GM04503 (cell line): Measurements from ENCODE around the gene SAMD4A.
A peak's percentile ranks its signal among the peaks of the same experiment; 100 is the strongest.

ENCODE experiments used
- DNase-seq: peaks from one replicate; pipeline ENCODE4 v3.0.0-alpha.2; 2012; ENCODE audit warnings: low read depth

Gene SAMD4A

DNA sequence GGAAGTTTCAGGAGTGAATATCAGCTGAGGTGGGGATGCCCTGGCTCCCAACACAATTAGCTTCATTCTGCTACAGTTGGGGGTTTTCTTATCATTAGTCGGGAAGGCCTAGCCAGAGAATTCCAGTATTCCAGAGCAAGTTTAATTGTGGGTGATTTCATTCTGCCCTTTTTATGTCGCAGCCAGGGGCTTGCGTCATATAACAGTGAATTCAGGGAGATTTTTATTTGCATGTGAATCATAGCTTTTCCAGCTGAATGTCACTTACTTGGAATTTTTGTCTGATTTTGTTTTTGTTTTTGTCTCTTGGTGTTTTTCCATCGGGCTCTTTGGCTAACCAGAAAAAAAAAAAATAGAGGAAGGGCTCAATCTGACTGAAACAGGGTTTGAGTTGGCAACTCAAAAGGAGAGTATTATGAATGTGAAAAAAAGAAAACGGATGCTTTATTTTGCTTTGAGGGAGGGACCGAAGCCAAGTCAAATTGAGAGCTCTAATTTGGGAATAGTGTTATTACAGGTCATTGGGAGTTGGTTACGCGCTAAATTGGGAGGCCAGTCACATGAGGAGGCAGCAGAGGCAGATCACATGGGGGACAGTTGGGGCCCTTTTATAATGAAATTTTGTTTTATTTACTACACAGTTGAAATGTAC, 119.4 kb downstream of the SAMD4A start:
- peak; percentile 91 for DNase-seq

DNA sequence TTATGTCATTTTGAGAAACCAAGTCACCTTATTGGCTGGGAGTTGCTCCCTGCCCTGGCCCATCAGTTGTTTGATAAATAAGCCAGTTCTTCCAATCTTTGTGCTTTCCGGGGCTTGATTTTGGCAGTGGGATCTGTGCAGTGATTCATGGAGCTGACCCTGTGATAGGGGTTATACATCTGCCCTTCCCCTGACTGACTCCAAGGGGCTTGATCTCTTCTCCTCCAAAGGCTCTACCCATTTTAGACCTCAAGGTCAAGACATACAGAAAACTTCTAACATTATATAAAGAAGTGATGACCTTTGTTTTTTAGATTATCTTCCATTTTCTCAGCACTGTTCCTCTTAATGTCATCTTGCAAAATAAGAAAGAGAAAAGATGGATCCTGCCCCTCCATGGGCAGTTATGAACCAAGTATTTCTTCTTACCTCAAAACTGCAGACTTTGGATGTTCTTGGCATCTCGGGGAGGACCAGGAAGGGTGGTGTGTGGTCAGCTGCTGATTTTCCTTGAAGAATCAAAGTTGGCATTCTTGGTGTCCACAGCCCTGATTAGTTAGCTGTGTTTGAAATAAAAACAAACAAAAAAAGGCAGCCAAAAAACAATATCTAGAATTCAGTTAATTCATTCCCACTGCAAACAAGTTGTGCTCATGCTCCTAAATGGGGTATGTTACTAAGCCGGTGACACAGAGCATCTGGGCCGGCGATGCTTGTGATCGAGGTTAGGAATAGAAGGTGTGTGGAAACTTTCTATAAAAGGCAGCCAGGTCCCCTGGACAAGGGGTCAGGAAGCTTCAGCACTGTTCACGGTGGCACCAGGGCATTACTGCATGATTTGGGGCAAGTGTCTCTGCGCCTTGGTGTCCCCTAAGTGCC, 120.2 kb downstream of the SAMD4A start:
- no peak for DNase-seq

DNA sequence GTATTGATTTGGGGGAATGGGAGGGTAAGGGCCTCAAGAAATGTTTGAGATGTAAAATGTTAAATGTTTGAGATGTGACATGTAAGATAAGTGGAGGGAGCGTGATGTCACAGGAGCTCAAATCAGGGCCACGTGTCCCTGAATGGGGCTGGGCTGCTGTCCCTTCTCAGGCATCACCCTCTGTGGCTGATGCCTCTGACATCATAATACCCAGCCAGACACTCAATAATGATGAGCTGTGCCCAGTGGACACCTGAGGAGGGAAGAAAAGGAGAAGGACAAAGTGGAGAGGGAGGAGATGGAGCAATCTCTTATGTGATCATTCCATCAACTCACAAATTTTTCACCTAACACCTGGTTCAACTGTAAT, 120.8 kb downstream of the SAMD4A start:
- no peak for DNase-seq

DNA sequence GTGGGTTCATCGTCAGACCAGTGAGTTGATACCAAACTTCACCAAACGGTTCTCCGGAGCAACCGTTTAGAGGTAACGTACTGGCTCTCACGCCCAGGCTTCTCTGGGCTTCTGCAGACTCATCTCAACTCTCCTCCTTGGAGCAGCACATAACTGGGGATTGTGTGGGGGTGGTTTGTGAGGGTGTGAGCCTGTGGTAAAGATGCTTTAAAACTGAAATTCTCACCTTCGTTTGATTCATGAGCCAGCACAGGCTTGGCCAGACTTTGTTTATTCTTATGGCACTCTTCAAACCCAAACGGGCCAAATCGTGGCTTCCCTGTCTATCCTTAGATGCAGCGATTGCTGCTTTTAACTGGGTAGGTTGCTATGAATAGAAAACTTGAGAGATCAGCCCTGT, 121.3 kb downstream of the SAMD4A start:
- no peak for DNase-seq

DNA sequence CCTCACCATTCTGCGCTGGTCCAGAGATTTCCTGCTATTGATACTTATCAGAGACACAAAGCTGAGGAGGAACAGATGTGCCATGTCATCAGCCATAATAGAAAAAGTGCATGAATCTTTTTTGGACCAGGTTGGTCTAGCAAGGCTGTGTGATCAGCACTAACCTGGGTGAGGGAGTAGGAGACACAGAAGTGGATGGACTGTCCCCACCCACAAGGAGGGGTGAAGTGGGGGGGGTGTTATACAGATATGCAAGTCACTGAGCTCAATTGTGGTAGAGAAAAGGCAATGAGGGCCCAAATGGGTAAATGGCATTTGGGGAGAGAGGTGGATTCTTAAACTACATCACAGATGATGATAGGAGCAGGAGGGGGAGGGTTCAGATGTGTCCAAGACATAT, 123.0 kb downstream of the SAMD4A start:
- no peak for DNase-seq

DNA sequence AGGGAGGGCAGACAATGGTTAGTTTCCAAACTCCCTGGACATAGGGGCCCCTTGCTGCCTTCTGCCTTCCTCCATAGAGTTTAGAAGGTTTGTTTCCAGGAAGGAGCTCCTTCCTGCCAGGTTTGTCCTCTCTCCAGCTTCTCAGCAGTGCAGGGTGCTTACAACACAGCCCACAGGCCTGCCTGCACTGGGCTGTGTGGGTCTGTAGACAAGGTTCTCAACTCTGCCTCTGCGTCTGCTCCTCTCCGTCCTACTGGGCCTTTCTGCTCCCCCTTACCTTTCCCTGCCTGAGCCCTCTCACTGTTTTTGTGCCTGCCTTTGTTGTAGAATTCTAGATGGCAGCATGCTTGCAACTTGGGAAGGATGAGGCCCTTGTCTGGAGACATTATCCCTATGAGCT, 124.0 kb downstream of the SAMD4A start:
- DNase-seq = no peak

DNA sequence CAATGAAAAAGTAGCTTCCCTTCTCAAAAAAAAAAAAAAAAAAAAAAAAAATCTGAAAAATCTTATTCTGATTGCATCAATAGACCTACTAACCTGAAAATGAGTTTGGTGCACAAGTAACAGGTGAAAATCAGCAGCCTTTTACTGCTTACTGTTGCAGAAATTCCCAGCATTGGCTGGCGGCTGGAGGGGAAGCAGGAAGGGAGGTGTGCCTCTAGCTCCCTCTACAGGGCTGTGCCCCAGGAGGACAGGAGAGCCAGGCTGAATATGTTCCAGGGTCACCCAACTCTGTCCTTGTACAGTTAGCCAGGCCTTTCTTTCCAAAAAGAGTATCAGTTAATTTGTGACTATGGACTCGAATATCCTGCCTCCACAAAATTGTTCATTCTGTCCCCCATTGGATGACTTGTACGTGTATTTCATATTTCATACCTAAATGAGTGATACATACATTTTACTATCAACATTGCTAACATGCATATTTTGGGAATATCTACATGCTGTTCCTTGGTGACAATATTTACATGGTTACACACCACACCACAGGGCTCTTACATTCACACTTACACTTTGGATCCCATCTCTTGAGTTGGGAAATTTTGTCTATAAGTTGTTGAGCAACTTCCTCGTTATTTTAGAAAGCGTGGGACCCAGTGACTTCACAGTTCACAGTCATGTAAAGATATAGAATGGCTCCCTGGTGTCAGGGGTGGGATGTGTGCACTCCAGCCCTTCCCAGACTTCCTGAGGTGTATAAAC, 124.8 kb downstream of the SAMD4A start:
- DNase-seq = no peak

DNA sequence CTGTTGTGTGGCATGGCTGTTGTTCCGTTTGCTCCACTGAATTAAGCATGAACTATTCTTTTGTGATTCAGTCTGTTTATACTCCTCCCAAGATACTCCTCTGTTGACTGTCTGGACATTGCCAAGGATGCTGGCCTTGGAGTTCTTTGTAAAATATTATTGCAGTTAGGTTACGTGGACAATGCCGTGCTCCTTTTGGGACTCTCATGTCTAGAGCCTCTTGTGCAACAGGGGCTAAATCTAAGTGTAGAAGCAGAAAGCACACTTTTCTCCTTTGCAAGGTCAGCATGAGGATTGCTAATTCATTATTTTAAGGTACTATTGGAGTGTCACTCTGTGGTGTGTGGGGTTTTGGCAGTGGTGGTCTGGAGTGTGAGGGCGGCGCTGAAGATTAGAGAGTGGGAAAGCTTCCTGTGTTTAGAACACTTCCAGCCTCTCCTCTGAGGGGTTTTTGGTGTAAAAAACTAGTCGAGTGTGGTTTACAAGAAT, 125.4 kb downstream of the SAMD4A start:
- DNase-seq = no peak

DNA sequence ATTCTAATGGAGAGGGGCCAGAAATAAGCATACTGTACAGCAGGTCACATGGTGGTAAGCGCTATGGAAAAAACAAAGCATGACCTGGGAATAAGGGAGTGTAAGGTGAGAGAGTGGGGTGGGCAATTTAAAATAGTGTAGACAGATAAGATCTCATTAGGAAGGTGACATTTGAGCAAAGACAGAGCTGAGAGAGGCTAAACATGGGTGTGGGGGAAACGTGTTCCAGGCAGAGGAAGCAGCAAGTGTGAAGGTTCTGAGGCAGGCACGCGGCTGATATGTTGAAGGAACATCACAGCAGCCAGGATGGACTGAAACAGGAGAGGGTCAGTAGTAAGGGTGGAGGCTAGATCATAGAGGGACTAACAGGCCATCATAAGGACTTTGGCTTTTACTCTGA, 126.8 kb downstream of the SAMD4A start:
- no peak for DNase-seq

DNA sequence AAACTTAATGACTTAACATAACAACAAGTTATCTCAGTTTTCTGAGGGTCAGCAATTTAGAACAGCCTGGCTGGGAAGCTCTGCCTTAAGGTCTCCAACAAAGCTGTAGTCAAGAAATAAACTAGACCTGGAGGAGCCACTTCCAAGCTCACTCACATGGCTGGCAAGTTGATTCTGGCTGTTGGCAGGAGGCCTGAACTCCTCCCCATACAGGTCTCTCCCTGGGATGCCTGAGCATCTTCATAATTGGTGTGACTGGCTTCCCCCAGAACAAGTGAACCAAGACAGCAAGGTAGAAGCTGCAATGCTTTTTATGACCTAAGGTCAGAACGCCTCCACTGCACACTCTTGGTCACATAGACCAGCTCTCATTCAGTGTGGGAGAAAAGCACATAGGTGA, 128.3 kb downstream of the SAMD4A start:
- DNase-seq = no peak

DNA sequence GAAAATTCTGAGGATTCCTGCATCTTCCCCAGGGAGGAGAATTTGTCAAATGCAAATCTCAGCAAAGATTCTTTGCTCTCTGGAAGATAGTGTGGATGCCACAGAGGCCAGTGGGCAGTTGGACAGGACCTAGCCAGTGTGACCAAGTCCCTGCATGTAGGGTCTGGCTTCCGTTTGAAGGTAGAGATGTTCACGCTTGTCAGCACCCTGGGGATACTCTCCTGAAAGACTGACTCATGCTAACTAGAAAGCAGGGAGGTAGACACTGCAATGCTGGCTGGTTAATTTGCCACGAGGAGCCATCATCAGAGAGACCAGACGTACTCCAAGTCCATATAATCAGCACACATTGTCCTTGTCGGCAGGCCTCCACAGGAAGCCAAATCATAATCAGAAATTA, 130.1 kb downstream of the SAMD4A start:
- no peak for DNase-seq

DNA sequence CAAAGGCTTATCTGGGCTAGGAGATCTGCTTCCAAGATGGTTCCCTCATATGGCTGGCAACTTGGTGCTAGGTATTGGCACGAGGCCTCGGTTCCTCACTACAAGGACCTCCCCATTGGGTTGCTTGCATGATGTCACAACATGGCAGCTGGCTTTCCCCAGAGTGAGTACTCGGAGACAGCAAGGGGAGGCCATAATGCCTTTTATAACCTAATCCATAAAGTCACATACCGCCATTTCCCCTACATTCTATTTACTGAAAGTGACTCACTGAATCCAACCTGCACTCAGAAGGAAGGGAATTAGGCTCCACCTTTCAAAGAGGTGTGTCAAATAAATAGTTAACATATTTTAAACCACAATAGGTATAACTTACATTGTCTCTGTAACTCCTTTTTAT, 130.9 kb downstream of the SAMD4A start:
- no peak for DNase-seq

DNA sequence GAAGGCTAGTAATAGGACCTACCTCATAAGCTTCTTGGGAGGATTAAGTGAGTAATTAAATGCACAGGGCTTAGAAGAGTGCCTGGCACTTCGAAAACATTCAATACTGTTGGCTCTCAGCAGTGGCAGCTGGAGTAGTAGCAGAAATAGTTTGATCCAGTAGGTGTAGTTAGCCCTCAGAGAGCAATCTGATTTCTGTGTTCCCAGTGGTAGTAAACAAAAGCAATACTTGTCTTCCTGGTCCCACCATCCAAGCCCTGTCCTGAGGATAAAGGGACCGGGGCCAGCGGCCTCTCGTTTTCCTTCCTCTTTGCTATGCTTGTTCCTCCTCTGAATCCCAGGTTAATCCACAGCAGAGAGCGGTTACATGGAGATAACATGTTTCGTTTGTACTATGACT, 131.6 kb downstream of the SAMD4A start:
- no peak for DNase-seq

DNA sequence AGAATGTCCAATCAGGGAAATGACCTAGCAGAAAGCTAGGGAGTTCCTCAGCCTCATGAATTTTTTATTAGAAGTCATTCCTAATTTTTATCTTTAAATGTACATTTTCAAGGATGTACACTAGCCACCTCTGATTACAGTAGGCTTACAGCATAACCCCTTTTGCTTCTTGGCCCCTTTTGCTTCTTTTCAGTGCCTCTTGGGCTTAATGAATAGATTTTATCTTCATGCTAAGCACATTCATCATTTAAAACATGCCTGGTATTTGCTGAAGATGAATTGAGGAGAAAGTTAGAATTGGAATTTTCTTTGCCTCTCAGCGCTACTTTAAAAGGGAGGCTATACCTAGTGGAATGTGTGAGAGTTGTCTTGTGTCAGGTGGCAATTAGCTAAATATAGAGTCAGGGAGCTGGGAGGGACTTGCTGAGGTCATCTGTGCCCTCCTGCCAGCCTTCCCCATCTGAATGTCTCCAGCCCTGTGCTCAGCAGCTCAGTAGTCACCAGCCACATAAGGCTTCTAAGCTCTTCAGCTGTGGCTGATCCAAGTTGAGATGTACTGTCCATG, 132.1 kb downstream of the SAMD4A start:
- DNase-seq = no peak

DNA sequence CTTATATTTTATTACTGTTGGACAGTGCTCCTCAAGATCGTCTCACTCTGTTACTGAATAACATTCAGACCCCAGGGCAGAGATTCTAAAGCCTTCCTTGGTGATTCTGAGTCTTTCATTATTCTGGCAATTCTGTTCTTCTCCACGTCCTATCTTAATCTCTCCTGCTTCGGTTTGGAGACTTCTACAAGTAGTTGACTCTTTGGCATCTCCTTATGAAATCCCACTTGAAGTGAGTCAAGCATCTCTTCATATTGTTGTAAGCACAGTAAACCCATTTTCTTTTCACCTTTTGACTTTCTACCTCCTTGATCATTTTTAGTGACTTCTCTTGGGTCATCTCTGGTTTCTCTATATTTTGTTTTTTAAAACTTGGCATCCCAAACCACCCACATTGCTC, 132.8 kb downstream of the SAMD4A start:
- DNase-seq = no peak

DNA sequence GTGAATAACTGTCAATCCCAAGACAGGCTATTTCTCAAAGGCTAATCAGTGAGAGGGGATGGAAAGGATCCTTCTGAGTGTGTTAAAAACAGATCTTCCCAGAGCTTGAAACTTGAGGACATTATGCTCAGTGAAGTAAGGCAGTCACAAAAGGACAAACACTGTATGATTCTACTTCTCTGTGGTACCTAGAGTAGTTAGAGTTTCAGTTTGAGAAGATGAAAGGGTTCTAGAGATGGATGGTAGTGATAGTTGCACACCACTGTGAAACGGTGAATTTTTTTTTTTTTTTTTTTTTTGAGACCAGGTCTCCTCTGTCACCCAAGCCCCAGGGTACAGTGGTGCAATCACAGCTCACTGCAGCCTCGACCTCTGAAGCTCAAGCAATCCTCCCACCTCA, 133.8 kb downstream of the SAMD4A start:
- DNase-seq = no peak

DNA sequence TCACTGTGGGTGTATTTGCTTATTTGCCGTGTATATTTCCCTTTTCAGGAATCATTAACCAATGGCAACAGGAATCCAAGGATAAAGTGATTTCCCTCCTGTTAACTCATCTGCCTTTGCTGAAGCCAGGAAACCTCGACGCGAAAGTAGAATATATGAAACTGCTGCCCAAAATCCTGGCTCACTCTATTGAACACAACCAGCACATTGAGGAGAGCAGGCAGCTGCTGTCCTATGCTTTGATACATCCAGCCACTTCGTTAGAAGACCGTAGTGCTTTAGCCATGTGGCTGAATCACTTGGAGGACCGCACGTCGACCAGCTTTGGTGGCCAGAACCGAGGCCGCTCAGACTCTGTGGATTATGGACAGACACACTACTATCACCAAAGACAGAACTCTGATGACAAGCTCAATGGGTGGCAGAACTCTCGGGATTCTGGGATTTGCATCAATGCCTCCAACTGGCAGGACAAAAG, 135.1 kb downstream of the SAMD4A start:
- DNase-seq = no peak

DNA sequence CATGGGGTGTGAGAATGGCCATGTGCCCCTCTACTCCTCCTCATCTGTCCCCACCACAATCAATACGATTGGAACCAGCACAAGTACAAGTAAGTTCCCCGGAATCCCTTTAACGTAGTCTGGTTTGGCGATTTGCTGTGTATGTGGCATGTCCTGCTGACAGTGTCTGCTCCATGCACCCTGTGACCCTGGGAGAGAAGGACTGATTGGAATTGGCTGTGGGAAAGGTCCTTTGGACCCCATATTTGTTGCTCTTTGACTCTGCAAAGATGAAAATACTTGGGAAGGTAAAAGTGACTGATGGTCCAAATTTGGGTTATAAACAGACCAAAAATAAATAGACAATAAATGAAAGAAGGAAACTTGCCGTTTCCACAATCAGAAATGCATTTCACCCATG, 135.6 kb downstream of the SAMD4A start:
- no peak for DNase-seq

DNA sequence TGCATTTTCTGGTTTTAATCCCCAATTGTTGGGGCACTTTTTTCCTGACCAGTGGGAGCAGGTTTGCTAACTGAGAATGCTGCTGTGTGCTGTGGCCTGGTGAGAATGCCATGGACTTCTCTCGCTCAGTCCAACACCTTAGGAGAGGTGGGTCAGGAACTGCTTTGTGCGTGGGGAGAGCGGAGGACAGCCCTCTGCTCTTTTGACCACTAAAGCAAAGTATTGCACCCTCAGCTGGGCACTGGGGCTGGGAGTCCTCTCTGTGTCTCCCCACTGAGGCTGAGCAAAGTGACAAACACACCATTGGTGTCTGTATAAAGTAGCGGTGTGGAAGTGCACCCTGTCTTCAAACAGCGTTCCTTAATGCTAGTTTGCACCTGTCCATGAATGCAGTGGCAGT, 136.2 kb downstream of the SAMD4A start:
- DNase-seq = no peak

DNA sequence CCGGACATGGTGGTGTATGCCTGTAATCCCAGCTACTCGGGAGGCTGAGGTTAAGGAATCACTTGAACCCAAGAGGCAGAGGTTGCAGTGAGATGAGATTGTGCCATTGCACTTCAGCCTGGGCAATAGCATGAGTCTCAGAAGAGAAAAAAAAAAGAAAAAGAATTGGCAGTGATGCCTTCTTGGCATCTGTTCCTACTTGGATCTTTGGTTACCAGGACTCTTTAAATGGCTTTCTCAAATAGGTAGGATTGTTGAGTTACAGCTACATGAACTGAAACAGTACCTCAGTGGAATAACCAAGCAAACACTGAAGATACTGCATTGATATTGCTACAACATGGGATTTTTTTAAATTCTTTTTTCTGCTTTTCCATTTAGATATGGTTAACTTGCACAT, 136.8 kb downstream of the SAMD4A start:
- DNase-seq = no peak

DNA sequence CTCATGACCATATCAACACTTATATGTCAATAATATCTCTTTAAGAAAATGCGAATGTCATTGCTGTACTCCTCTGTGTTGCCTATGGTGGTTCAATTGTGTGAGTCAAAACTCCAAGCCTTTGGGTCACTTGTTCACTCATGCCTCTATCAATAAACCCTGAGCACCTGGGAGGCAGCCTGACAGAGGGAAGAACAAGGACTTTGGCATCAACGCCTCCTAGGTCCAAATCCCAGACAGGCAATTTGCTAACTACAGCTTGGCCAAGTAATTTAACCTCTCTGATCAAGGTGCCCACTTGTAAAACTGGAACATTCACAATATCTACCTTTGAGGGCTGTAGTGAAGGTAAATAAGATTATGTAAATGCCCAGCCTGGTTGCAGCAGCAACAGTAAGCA, 137.8 kb downstream of the SAMD4A start:
- no peak for DNase-seq

DNA sequence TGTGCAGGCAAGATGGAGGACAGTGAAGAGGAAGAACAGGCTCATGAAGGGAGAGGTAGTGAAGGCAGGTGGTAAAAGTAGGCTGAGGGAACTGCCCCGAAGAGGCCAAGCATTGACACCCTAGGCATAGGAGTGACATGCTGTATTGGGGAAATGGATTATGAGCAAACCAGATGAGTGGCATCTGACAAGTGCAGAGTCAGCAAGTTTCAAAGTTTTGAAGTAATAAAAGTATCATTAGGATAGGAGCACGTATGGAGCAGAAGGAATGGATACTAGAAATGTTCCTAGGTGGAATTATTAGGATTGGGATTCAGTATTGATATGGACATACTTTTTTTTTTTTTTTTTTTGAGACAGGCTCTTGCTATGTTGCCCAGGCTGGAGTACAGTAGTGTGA, 139.8 kb downstream of the SAMD4A start:
- no peak for DNase-seq
